CD4-positive, CD25-positive, alpha-beta regulatory T cell (primary cell): ENCODE results near the gene NUP188. TPM values are rescaled to one million over a fixed set of nuclear protein-coding genes. Genes with fewer than 3 reads are reported as not detected.

Source experiments
- ATAC-seq, 2 donors: fragments of 150-1000 bp; cut with Tn5 transposase; one replicate each; pipeline ENCODE4 v1.10.0; 2021; ENCODE audit warnings: low read depth in 2 of 2, moderate number of reproducible peaks in 2 of 2, moderate library complexity in 1 of 2
- DNase-seq, 3 donors: peaks; one replicate each; pipeline versions ENCODE4 v3.0.0 to v3.0.0-alpha.2; 2012 to 2022; ENCODE audit warnings: mixed read lengths in 1 of 3
- H3K27ac ChIP-seq: one replicate; pipeline ENCODE4 v1.7.0; 2013; ENCODE audit warnings: mild to moderate bottlenecking, low read length; ENCODE audit not compliant: insufficient read depth, poor library complexity, severe bottlenecking
- H3K27me3 ChIP-seq: one replicate; pipeline ENCODE4 v1.7.0; 2013; ENCODE audit warnings: low read length; ENCODE audit not compliant: control insufficient read depth, insufficient read depth
- H3K36me3 ChIP-seq: one replicate; pipeline ENCODE4 v1.7.0; 2013; ENCODE audit warnings: mild to moderate bottlenecking, low read length, moderate library complexity; ENCODE audit not compliant: control insufficient read depth, insufficient read depth
- H3K4me1 ChIP-seq: 2 replicates; pipeline ENCODE4 v1.7.0; 2013; ENCODE audit warnings: mild to moderate bottlenecking, low read length; ENCODE audit not compliant: insufficient read depth, control insufficient read depth, poor library complexity, severe bottlenecking
- H3K4me3 ChIP-seq: one replicate; pipeline ENCODE4 v1.7.0; 2013; ENCODE audit warnings: low read depth, mild to moderate bottlenecking, low read length, moderate library complexity
- H3K9me3 ChIP-seq, 2 experiments: 1 replicate in 1 of 2; 2 replicates in 1 of 2; pipeline ENCODE4 v1.7.0; 2013; ENCODE audit warnings: low read length in 2 of 2, mild to moderate bottlenecking in 1 of 2, moderate library complexity in 1 of 2; ENCODE audit not compliant: control insufficient read depth in 2 of 2
- H3K27ac Mint-ChIP-seq, 3 donors: one replicate each; pipeline ENCODE4 v1.8.0; 2020 to 2022; ENCODE audit warnings: mild to moderate bottlenecking in 3 of 3, mixed read lengths in 3 of 3, moderate library complexity in 2 of 3
- H3K27me3 Mint-ChIP-seq: one replicate; pipeline ENCODE4 v1.8.0; 2022; ENCODE audit warnings: mild to moderate bottlenecking, mixed read lengths
- H3K36me3 Mint-ChIP-seq: one replicate; pipeline ENCODE4 v1.8.0; 2020; ENCODE audit warnings: mixed read lengths
- H3K4me1 Mint-ChIP-seq, 4 donors: one replicate each; pipeline ENCODE4 v1.8.0; 2020 to 2022; ENCODE audit warnings: mixed read lengths in 4 of 4, mild to moderate bottlenecking in 1 of 4
- H3K4me3 Mint-ChIP-seq, 4 donors: one replicate each; pipeline ENCODE4 v1.8.0; 2020 to 2022; ENCODE audit warnings: mild to moderate bottlenecking in 4 of 4, mixed read lengths in 4 of 4, moderate library complexity in 3 of 4
- H3K9me3 Mint-ChIP-seq, 7 donors: one replicate each; pipeline ENCODE4 v1.8.0; 2020 to 2022; ENCODE audit warnings: mixed read lengths in 7 of 7, mild to moderate bottlenecking in 3 of 7, moderate library complexity in 2 of 7
- polyA plus RNA-seq, 4 donors: library from polyadenylated mRNA; unstranded; fragments of 300-500 nt; fragmentation: Illumina TruSeq; gene quantifications; one replicate each; pipeline ENCODE4 v1.2.3, GENCODE V29; 2021
- total RNA-seq: library from RNA; stranded (reverse); gene quantifications from one replicate; pipeline ENCODE4 v1.2.3, GENCODE V29; 2022

NUP188 gene
- total and polyA plus RNA-seq, 5 donors from 2014 or later: 20.8 to 74.3 (median 22.6) TPM

DNA sequence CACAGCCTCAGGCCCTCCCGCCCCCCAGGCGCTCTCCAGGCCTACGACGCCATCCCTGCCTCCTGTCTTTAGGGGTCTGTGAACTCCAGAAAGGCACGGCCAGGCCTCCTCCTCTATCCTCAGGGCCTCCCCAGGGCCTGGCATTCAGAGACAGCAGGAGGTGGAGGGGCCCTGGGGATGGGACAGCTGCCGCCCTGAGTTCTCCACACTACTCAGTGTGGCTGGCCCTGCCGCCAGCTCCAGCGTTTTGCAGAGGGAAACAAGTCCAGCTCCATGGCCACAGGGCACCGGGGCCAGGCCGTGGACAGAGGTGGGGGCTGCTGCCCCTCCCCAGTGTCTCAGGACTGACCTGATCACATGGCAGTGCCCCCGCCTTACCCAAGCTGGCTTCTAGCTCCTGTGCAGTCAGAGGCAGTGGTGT, 64.3 kb downstream of the NUP188 start:
- no peaks in the 10 kb centered on the region for H3K27me3 ChIP-seq
- no peaks in the 10 kb centered on the region for H3K4me1 ChIP-seq
- ATAC-seq (no peak), DNase-seq (no peak)
- H3K27ac ChIP-seq: no peak overlapping the region
- Mint-ChIP-seq H3K4me1 (no peaks in the 10 kb centered on the region), H3K27me3 (no peaks in the 10 kb centered on the region), H3K36me3 (peaks cover 11% of the 10 kb centered on the region), H3K9me3 (no peaks in the 10 kb centered on the region), H3K27ac (peak overlapping the region in 2 of 3 donors; percentile 51 to 74), H3K4me3 (no peak overlapping the region)
- no peaks in the 10 kb centered on the region for H3K9me3 ChIP-seq
- peaks cover 44% of the 10 kb centered on the region for H3K36me3 ChIP-seq
- no peak overlapping the region for H3K4me3 ChIP-seq

DNA sequence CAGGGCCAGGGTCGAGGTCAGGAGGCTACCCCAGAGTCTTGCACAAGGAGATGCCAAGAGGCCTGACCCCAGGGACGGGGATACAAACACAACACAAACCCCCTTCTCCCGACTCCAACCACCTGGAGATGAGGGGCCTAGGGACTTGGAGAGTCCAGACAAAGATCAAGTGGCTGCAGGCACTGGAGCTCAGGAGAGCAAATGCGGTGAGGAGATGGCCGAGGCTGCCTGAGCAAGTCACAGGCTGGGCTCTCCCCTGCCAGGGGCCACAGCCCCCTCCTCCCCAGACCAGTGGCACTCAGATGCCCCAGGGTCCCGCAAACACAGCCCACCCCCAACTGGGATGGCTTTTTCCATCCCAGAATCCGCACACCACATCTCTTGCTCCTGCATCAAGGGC, 64.8 kb downstream of the NUP188 start:
- DNase-seq (no peak), ATAC-seq (no peak)
- Histone ChIP-seq H3K4me3 (no peak overlapping the region), H3K36me3 (peaks cover 42% of the 10 kb centered on the region), H3K27me3 (no peaks in the 10 kb centered on the region), H3K9me3 (no peaks in the 10 kb centered on the region), H3K27ac (no peak overlapping the region), H3K4me1 (no peaks in the 10 kb centered on the region)
- Mint-ChIP-seq H3K27me3 (no peaks in the 10 kb centered on the region), H3K36me3 (peaks cover 11% of the 10 kb centered on the region), H3K27ac (no peak overlapping the region), H3K4me3 (no peak overlapping the region), H3K4me1 (no peaks in the 10 kb centered on the region), H3K9me3 (no peaks in the 10 kb centered on the region)

DNA sequence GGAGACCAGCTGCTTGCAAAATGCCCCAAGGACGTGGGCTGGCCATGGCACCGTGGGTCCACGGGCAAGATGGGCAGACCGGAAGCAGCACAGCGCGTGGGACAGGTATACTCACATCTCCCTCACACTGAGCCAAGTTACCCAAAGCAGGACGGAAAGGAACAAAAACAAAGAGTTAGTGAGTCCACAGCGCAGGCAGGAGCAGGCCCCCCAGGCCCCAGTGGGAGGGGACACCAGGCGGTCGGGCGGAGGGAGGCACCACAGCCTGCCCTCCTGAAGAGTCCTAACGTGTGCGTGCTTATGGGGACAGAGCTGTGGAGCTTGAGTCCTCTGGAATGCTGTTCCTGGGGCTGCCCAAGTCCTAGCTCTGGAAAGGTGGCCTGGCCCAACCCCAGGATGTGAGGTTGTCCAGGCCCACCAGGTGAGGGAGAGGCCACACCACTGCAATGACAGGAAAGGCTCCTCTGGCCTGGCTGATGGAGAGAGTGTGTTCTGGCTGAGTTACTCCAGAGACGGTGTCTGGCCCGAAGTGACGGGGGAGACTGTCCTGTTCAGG, 65.5 kb downstream of the NUP188 start:
- DNase-seq (no peak), ATAC-seq (no peak)
- no peak overlapping the region for H3K4me3 Mint-ChIP-seq
- Histone ChIP-seq H3K4me1 (no peaks in the 10 kb centered on the region), H3K36me3 (peaks cover 36% of the 10 kb centered on the region), H3K27ac (no peak overlapping the region), H3K9me3 (no peaks in the 10 kb centered on the region), H3K27me3 (no peaks in the 10 kb centered on the region), H3K4me3 (no peak overlapping the region)
- peaks cover 0 to 2% (median 0%) of the 10 kb centered on the region in 4 donors for H3K4me1 Mint-ChIP-seq
- H3K27ac Mint-ChIP-seq: no peak overlapping the region
- peaks cover 7% of the 10 kb centered on the region for H3K36me3 Mint-ChIP-seq
- H3K27me3 Mint-ChIP-seq: no peaks in the 10 kb centered on the region
- no peaks in the 10 kb centered on the region for H3K9me3 Mint-ChIP-seq

DNA sequence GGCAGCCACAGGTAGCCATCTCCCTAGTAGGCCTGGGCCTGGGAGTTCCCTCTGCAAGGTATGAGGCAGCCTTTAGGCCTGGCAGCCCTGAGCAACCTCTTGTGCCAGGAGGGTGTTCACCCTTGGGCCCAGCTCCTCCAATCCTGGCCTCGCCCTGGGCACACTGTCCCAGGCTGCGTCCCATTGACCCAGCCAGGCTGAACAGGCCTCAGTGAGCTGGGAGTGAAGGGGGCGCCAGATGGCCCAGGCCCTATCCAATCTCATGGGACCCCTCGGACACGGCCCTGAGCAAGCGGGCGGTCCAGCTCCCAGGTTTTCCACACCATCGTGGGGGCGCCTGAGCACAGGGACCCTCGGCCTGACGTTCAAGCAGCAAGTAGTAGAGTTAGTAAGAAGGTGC, 66.2 kb downstream of the NUP188 start:
- Mint-ChIP-seq H3K9me3 (no peaks in the 10 kb centered on the region), H3K27me3 (no peaks in the 10 kb centered on the region), H3K36me3 (peaks cover 7% of the 10 kb centered on the region), H3K4me1 (peaks cover 0 to 3% (median 0%) of the 10 kb centered on the region in 4 donors), H3K27ac (no peak overlapping the region), H3K4me3 (no peak overlapping the region)
- no peaks in the 10 kb centered on the region for H3K27me3 ChIP-seq
- DNase-seq (no peak), ATAC-seq (no peak)
- no peak overlapping the region for H3K27ac ChIP-seq
- no peak overlapping the region for H3K4me3 ChIP-seq
- H3K4me1 ChIP-seq: no peaks in the 10 kb centered on the region
- H3K36me3 ChIP-seq: peaks cover 35% of the 10 kb centered on the region
- no peaks in the 10 kb centered on the region for H3K9me3 ChIP-seq

DNA sequence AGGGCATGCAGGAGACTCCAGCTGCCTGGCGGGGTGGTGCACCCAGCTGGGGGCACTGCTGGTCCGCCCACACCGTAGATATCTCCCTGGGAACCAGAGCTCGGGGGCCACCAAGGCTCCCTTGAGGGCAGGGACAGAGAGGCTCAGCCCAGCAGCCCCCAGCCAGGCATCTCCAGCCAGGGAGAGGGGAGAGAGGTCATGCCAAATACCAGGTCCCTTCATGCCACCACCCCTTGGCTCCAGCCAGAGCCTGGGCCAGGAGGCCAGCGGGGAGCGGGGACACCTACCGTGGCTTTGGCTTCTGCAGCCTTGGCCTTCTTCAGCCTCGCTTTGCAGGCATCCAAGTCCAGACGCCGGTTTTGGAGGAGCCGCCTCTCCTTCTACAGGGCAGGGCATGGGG, 66.6 kb downstream of the NUP188 start:
- H3K27ac ChIP-seq: no peak overlapping the region
- no peaks in the 10 kb centered on the region for H3K27me3 Mint-ChIP-seq
- peaks cover 7% of the 10 kb centered on the region for H3K36me3 Mint-ChIP-seq
- H3K27ac Mint-ChIP-seq: no peak overlapping the region
- no peaks in the 10 kb centered on the region for H3K27me3 ChIP-seq
- H3K4me1 Mint-ChIP-seq: peaks cover 0 to 3% (median 0%) of the 10 kb centered on the region in 4 donors
- no peak overlapping the region for H3K4me3 Mint-ChIP-seq
- DNase-seq (no peak), ATAC-seq (no peak)
- no peaks in the 10 kb centered on the region for H3K9me3 ChIP-seq
- peaks cover 35% of the 10 kb centered on the region for H3K36me3 ChIP-seq
- no peaks in the 10 kb centered on the region for H3K9me3 Mint-ChIP-seq
- H3K4me3 ChIP-seq: no peak overlapping the region
- H3K4me1 ChIP-seq: no peaks in the 10 kb centered on the region

DNA sequence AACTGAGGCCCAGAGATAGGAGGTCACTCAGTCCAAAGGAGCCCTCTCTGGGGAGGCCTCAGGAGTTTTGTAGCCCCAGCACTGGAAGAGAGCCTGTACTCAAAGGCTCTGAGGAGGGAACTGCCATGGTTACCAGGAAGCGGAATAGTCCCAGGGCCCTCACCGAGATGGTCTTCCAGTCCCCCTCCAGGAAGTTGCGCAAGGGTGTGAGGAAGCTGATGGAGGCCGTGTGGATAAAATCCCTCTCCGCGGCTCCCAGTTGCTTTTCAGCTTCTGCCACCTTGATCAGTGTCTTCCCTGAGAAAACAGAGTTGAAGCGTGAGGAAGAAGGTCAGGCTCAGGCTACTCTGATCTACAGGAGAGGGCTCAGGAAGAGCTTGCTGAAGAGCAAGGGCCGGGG, 67.1 kb downstream of the NUP188 start:
- Mint-ChIP-seq H3K9me3 (no peaks in the 10 kb centered on the region), H3K4me3 (no peak overlapping the region), H3K27ac (peak overlapping the region in 1 of 3 donors; percentile 38), H3K4me1 (peaks cover 0 to 3% (median 0%) of the 10 kb centered on the region in 4 donors), H3K27me3 (no peaks in the 10 kb centered on the region), H3K36me3 (peaks cover 7% of the 10 kb centered on the region)
- H3K4me1 ChIP-seq: no peaks in the 10 kb centered on the region
- ATAC-seq: no peak
- H3K27ac ChIP-seq: no peak overlapping the region
- DNase-seq: no peak
- peaks cover 35% of the 10 kb centered on the region for H3K36me3 ChIP-seq
- H3K4me3 ChIP-seq: no peak overlapping the region
- no peaks in the 10 kb centered on the region for H3K27me3 ChIP-seq
- no peaks in the 10 kb centered on the region for H3K9me3 ChIP-seq

DNA sequence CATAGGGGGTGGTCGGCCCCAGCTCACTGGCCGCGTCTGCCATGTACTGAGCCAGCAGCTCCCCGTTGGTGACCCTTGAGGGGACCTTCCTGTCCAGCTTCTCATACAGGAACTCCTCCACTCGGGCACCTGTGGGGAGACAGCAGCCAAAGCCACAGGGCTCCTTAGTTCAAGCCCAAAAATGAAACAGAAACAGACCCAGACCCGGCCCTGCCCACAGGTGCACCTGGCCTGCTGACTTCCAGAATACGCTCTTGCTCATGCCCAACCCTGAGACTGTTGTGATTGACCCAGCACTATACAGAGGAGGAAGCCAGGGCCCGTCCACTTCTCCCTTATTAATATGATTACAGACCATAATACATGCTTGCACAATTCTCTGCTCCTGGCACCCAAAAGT, 73.6 kb downstream of the NUP188 start:
- Histone ChIP-seq H3K27ac (no peak overlapping the region), H3K9me3 (no peaks in the 10 kb centered on the region), H3K36me3 (peaks cover 3% of the 10 kb centered on the region), H3K4me1 (peaks cover 5% of the 10 kb centered on the region), H3K4me3 (no peak overlapping the region), H3K27me3 (no peaks in the 10 kb centered on the region)
- Mint-ChIP-seq H3K4me3 (peak overlapping the region in 2 of 4 donors; percentile 23 to 66), H3K27me3 (no peaks in the 10 kb centered on the region), H3K4me1 (peaks cover 0 to 32% (median 14%) of the 10 kb centered on the region in 4 donors), H3K27ac (peak overlapping the region; percentile 1 to 75 (median 59)), H3K36me3 (peaks cover 8% of the 10 kb centered on the region), H3K9me3 (no peaks in the 10 kb centered on the region)
- peak in 1 of 3 donors; percentile 53 for DNase-seq
- peak; percentile 33 to 58 for ATAC-seq

DNA sequence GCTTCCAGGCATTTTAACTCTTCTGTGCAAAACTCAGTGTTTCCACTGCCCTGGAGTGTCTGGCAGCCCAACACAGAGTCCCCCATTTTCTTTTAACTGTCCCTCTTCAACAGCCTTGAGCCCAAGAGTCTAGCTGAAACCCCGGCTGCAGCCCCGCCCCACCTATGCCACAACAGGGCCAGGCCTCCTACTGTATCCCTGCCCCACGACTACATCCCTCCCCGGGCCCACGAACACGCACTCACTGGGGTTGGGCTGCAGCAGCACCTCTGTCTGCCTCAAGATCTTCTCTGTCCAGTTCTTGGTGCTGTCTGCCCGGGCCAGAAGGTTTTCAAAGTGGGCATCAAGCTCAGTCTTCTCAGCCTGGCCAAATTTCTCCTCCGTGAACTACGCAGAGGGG, 74.5 kb downstream of the NUP188 start:
- H3K27ac ChIP-seq: no peak overlapping the region
- H3K36me3 Mint-ChIP-seq: peaks cover 8% of the 10 kb centered on the region
- H3K36me3 ChIP-seq: peaks cover 3% of the 10 kb centered on the region
- H3K9me3 Mint-ChIP-seq: no peaks in the 10 kb centered on the region
- H3K4me1 Mint-ChIP-seq: peaks cover 0 to 41% (median 17%) of the 10 kb centered on the region in 4 donors
- peaks cover 13% of the 10 kb centered on the region for H3K4me1 ChIP-seq
- H3K27me3 Mint-ChIP-seq: no peaks in the 10 kb centered on the region
- no peaks in the 10 kb centered on the region for H3K27me3 ChIP-seq
- no peak for ATAC-seq
- DNase-seq: no peak
- peak overlapping the region in 1 of 3 donors; percentile 83 for H3K27ac Mint-ChIP-seq
- H3K4me3 ChIP-seq: no peak overlapping the region
- H3K4me3 Mint-ChIP-seq: peak overlapping the region in 1 of 4 donors; percentile 21
- no peaks in the 10 kb centered on the region for H3K9me3 ChIP-seq
